PFSK-1 (cell line): Measurements from ENCODE around the gene PTPRN2.

Source experiments
- FOXP2 ChIP-seq: optimal IDR thresholded peaks from 2 replicates; pipeline ENCODE3; 2011; ENCODE audit warnings: borderline replicate concordance, control low read depth, inconsistent platforms; ENCODE audit not compliant: insufficient read depth; ENCODE audit errors: extremely low read length, extremely low read depth
- POLR2AphosphoS5 ChIP-seq: IDR thresholded peaks from 2 replicates; pipeline ENCODE4 v1.6.1; 2012; ENCODE audit warnings: low read depth, mild to moderate bottlenecking, control low read depth, low read length, moderate library complexity
- REST ChIP-seq, 2 experiments: IDR thresholded peaks; 2 replicates each; pipeline versions ENCODE4 v1.6.1 to v1.8.0; 2011 to 2012; ENCODE audit warnings: low read depth in 2 of 2, low read length in 2 of 2, control low read depth in 1 of 2, inconsistent platforms in 1 of 2, mild to moderate bottlenecking in 1 of 2, moderate library complexity in 1 of 2; ENCODE audit not compliant: insufficient read depth in 1 of 2
- SIN3A ChIP-seq: IDR thresholded peaks from 2 replicates; pipeline ENCODE4 v1.6.1; 2012; ENCODE audit warnings: mild to moderate bottlenecking, low read length, moderate library complexity, borderline replicate concordance; ENCODE audit not compliant: insufficient read depth
- TAF1 ChIP-seq: IDR thresholded peaks from 2 replicates; pipeline ENCODE4 v1.6.1; 2012; ENCODE audit warnings: low read length, control low read depth, borderline replicate concordance; ENCODE audit not compliant: insufficient read depth

The PTPRN2 gene

DNA sequence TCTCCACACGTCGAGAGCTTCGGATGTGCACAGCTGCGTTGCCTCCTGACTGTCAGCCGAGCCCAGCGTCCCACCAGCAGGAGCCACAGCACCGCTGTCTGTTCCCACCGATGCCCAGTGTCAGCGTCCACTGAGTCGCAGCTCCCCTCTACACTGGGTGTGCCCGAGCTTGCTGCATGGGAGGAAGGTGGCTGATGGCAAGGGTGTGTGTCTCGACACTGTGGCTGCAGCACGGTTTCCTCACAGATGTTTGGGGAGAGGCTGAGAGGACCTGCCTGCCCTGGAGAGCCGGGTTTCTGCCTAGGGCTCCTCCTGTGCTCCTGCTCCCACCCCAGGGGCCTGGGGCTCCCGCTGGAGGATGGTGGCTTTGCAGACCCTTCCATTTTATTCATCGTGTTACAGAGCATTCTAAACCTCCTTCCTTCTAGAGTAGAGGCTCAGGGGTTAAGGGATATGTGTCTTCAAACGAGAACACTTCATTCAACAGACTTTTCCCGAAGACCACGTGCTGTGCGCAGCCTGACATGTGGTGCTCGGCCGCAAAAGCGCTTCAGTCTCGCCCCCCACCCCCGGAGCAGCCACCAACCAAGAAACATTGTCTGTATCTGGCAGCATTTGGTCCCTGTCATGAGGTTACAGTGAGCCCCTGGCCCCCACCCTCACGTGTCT lies 866.0 kb downstream of the PTPRN2 start:
- TF ChIP-seq POLR2AphosphoS5, result no peak
- no peak for TF ChIP-seq TAF1
- no peak for TF ChIP-seq FOXP2
- TF ChIP-seq SIN3A, result no peak
- TF ChIP-seq REST (IDR thresholded peaks at IDR 0.05; ENCODE audit: insufficient read depth in 1 of 2, low read depth in 2 of 2, low read length in 2 of 2), result no peak

DNA sequence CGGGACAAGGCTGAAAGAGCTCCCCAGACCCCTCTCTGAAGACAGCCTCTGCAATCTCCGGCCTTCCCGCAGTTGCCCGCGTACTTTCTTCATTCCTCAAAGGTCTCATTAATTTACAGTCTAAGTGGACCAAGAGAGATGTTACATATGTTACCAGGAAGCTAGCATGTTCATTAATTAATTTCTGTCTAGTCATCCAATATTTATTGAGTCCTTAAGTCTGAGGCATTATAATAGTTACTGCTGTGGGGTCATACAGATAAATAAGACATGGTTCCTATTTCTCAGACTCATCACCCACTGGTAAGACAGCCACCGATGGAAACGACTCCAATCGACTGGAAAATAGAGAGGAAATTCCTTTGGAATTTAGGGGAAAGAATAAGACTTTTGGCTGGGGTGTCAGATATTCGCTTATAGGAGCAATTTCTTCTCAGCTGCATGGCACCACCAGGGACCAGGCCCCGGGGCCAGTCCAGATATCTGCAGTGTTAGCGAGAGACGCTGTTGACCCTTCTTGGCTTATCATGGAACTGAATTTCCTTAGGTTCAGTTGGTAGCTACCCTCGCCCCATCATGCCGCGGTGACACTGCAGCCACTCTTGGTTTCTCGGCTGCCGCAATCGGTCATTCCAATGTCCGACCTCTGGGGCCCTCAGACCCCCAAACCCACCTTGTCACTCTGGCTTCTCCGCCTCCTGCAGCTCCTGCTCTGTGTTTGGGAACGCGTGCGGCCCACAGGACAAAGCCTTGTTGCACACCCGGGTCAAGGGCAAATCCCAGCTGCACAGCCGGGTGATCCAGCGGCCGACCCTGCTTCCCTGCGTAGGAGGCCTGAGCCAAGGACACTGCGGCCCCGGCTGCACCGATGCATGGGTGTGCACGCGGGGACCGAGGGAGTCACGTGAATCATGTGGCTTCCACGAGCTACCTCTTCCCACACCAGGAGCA lies 867.6 kb downstream of the PTPRN2 start:
- no peak for TF ChIP-seq REST (IDR thresholded peaks at IDR 0.05; ENCODE audit: insufficient read depth in 1 of 2, low read depth in 2 of 2, low read length in 2 of 2)
- TF ChIP-seq TAF1, result no peak
- TF ChIP-seq SIN3A, result no peak
- TF ChIP-seq POLR2AphosphoS5, result no peak
- TF ChIP-seq FOXP2, result no peak

DNA sequence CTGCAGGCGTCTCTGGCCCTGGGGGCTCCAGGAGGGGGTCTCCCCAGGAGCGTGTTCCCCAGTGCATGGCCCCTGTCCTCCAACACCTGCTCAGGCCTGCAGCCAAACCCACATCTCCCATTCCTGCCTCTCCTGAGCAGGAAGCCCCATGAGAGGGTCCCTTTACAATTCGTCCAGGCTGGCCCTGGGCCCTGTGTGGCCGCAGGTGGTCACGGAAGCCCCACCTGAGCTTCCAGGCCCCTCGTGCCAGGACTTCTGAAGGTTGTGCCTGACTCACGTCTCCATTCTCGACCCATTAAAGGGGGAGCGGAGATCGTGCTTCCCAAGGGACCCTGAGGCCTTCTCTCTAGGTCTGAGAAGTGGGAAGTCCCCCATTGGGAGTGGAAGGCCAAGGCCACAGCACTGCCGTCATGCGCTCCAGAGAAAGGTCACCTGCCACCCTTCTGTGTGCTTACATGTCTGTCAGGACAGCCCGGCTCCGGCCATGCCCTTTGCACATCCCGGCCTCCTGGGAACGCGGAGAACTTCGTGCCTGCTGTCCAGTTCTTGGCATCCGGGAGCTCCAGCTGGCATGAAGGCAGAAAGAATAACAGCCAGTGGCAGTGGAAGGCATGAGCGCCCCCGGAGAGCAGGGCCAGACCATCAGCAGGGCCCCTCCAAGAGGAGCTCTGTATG lies 868.5 kb downstream of the PTPRN2 start:
- TF ChIP-seq TAF1 (no peak), SIN3A (no peak), REST (IDR thresholded peaks at IDR 0.05; ENCODE audit: insufficient read depth in 1 of 2, low read depth in 2 of 2, low read length in 2 of 2) (no peak), POLR2AphosphoS5 (no peak), FOXP2 (no peak)

DNA sequence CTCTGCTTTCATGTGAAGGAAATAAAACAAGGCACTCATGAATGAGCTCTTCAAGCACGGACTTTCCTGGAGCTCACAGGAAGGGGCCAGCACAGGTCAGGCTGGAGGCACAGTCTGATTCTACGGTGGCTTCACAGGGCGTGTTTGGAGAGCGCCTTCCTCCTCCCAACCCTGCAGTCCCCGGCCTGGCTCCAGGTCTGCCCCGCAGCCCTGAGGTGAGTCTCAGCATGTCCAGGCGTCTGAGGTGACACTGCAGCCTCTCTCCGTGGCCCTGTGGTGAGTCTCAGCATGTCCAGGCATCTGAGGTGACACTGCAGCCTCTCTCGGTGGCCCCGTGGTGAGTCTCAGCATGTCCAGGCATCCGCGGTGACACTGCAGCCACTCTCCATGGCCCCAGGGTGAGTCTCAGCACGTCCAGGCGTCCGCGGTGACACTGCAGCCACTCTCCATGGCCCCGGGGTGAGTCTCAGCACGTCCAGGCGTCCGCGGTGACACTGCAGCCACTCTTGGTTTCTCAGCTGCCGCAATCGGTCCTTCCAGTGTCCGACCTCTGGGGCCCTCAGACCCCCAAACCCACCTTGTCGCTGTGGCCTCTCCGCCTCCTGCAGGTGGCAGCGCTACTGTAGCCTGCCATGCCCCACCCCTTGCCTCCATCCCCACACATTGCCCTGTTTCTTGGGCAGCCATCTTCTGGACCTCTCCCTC lies 869.2 kb downstream of the PTPRN2 start:
- TF ChIP-seq FOXP2 (no peak), TAF1 (no peak), SIN3A (no peak), REST (IDR thresholded peaks at IDR 0.05; ENCODE audit: insufficient read depth in 1 of 2, low read depth in 2 of 2, low read length in 2 of 2) (no peak), POLR2AphosphoS5 (no peak)
